Measurements from ENCODE around the gene PEX11G.

DNA sequence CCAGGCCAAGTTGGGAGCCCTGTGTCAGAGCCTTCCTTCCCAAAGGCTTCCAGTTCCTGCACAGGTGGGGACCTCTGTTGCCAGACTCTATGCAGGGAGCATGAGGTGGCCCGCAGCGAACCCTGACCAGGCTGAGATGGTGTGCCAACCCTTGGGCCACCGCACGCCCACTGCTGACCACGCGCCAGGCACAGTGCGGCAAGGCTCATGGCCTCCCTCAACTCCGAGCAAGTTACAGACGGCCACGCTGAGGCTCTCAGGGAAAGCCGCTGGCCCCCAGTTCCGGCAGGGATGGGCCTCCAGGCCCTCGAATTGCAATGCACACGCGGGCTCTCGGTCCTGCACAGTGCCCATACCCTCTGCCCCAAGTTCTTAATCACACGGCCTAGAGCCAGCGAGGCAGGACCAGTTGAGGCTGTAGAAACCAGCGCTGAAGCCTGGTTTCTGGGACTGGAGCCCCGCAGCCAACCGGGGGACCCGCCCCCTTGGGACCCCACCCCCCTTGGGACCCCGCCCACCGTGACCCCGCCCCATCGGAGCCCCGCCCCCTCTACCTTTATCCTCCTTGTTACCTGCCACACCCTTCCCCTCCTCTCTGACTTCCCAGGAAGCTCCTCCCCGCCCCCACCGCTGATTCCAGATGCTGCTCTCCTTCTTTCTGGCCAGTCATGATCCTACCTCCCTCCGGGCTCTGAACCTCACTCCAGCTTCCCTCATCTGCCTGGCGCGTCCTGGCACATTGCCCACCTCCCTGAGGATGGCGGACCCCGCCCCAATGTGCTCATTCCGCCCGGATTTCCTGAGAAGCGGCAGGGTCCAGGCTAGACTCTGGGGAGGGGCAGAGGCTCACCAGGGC is 6.0 kb downstream of the PEX11G start:
- no peak for TF ChIP-seq POLR2AphosphoS5 (IDR thresholded peaks at IDR 0.05)
- TF ChIP-seq, protein P1, sequence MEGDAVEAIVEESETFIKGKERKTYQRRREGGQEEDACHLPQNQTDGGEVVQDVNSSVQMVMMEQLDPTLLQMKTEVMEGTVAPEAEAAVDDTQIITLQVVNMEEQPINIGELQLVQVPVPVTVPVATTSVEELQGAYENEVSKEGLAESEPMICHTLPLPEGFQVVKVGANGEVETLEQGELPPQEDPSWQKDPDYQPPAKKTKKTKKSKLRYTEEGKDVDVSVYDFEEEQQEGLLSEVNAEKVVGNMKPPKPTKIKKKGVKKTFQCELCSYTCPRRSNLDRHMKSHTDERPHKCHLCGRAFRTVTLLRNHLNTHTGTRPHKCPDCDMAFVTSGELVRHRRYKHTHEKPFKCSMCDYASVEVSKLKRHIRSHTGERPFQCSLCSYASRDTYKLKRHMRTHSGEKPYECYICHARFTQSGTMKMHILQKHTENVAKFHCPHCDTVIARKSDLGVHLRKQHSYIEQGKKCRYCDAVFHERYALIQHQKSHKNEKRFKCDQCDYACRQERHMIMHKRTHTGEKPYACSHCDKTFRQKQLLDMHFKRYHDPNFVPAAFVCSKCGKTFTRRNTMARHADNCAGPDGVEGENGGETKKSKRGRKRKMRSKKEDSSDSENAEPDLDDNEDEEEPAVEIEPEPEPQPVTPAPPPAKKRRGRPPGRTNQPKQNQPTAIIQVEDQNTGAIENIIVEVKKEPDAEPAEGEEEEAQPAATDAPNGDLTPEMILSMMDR (IDR thresholded peaks at IDR 0.05): no peak
- no peak for TF ChIP-seq POLR2A (IDR thresholded peaks at IDR 0.05)
- TF ChIP-seq EP300 (IDR thresholded peaks at IDR 0.05): no peak
